Measurements from ENCODE around the gene CHN1. TPM values are rescaled to one million over a fixed set of nuclear protein-coding genes. Genes with fewer than 3 reads are reported as not detected.

Gene CHN1
- total RNA-seq, 1 donor from 2014 or later: 1.7 TPM

DNA sequence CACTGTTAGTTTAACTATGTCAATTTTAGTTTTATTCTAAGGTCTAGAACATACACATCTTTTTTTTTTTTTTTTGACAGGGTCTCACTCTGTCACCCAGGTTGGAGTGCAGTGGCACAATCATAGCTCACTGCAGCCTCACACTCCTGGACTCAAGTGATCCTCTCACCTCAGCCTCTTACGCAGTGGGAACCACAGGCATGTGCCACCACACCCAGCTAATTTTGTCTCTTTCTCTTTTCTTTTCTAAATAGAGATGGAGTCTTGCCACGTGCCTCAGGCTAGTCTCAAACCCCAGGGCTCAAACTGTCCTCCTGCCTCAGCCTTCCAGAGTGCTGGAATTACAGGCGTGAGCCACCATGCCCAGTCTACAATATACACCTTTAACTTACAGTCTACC is 171.4 kb downstream of the CHN1 start:
- intact Hi-C loops (cut with micrococcal nuclease): no loop called here

DNA sequence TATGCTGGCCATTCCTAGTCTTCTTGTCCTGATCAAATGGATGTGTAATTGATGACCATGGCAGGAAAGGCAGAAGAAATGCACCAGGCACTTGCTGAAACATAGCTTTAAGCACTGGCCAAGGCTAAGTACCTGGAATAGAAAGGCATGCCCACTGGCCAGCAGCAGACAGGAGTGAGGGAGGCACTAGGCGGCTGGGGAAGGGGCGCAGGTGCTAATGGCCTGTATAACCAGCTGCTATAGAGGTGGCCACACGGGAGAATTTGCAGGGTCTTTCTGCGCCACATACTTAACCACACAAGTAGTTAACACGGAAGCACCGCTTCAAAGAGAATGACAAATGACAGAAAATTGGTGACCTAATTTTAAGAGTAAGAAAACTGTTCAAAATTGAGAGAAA is 174.6 kb downstream of the CHN1 start:
- intact Hi-C loops (cut with micrococcal nuclease): no loop called here

DNA sequence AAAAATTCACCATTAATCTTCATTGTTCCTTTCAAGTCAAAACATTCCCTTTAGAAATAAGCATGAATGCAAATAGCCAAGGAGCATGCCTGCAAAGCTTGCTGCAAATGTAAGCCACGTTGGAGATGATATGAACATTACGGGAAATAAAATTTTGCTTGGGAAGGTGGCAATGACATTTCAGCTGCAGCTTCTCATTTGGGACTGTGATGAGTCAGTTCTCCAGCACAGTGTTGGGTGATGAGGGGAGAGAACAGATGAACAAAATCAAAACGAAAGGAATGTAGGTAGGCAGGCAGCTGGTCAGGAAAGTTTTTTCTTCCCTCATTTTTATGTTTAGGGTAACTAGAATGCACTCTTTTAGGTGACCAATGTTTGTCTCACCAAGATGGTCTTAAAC is 175.6 kb downstream of the CHN1 start:
- intact Hi-C loops (cut with micrococcal nuclease): no loop called here

- intact Hi-C loops (cut with micrococcal nuclease): no loop called here
Measured at GRCh38 chr2:174827371-174828369, 177.5 kb downstream of the CHN1 start.

- intact Hi-C loops (cut with micrococcal nuclease): no loop called here
Measured at GRCh38 chr2:174826051-174826450, 179.1 kb downstream of the CHN1 start.

DNA sequence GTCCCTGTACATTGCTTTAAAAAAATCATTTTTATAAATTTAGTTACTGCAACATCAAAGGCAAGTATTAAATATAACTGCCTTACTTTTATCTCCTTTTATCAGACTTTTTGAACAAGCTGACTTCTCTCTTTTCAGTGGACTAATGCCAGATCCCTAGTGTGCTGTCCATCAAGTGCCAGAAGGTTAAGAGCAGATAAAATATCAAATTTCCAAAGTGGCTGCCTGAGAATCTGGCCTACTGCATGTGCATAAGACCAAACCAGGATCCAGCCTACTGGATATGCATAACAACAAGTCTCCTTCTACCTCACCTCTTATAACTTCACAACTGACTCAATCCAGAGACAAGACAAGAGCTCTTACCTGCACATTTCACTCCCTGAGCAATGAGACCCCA is 181.1 kb downstream of the CHN1 start:
- intact Hi-C loops (cut with micrococcal nuclease): no loop called here

- intact Hi-C loops (cut with micrococcal nuclease): no loop called here
Measured at GRCh38 chr2:174821628-174822027, 183.6 kb downstream of the CHN1 start.

- intact Hi-C loops (cut with micrococcal nuclease): no loop called here
Measured at GRCh38 chr2:174820361-174820760, 184.8 kb downstream of the CHN1 start.

DNA sequence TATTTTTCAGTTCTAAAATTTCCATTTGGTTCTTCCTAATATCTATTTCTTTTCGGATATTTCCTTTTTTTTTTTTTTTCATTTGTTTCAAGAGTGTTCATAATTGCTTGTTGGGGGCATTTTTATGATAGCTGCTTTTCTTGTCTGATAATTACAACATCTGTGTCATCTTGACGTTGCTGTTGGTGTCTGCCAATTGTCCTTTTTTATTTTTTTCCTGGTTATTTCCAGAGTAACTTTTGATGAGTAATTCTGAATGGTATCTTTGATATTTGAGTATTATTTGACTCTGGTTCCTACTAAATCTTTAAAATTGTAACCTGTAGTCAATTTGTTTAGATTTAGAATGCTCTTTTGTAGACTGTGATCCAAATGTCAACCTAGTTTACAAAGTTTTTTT is 189.7 kb downstream of the CHN1 start:
- intact Hi-C loops (cut with micrococcal nuclease): no loop called here

GRCh38 chr2:174812037-174812436 is 193.1 kb downstream of the CHN1 start:
- intact Hi-C loops (cut with micrococcal nuclease): no loop called here

GRCh38 chr2:174807931-174808330 is 197.2 kb downstream of the CHN1 start:
- intact Hi-C loops (cut with micrococcal nuclease): no loop called here

DNA sequence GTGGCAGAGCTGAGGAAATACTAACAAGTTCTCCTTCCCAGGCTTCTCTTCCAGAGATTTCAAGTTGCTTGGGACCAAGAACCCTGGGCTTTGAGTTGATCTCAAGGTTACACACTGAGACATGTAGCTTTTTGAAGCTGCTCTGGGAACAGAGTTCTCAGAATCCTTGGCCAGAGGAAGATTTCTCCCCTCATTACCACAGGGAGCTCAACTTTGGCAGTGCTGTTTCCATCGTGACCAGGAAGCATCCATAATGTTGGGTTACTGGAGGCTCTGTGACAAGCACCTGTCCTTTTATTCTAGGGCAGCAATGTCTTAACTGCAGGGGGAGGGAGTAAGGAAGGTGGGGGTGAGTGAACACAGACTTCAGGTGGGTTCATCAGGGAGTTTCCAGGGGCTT is 199.4 kb downstream of the CHN1 start:
- intact Hi-C loops (cut with micrococcal nuclease): no loop called here

DNA sequence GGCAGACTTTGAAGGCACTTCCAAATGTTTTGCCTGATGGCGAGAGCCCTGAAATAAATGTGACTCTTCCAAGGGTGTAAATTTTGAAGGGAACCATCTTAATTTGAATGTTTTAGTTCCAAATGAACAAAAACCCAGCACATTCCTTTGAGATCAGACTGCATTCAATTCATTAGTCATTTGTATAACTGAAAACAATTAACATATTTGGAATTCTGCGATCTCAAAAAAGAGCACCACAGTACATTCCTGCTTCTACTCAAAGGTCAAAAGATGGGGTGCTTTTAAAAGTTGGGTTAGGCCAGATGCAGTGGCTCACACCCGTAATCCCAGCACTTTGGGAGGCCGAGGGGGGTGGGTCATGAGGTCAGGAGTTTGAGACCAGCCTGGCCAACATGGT is 202.7 kb downstream of the CHN1 start:
- intact Hi-C loops (cut with micrococcal nuclease): no loop called here

- intact Hi-C loops (cut with micrococcal nuclease): no loop called here
Measured at GRCh38 chr2:174800436-174801205, 204.6 kb downstream of the CHN1 start.

GRCh38 chr2:174798801-174799200 is 206.4 kb downstream of the CHN1 start:
- intact Hi-C loops (cut with micrococcal nuclease): no loop called here

GRCh38 chr2:174797781-174798276 is 207.4 kb downstream of the CHN1 start:
- intact Hi-C loops (cut with micrococcal nuclease): no loop called here

GRCh38 chr2:174796319-174796771 is 208.8 kb downstream of the CHN1 start:
- intact Hi-C loops (cut with micrococcal nuclease): no loop called here

GRCh38 chr2:174794851-174795374 is 210.3 kb downstream of the CHN1 start:
- intact Hi-C loops (cut with micrococcal nuclease): no loop called here

DNA sequence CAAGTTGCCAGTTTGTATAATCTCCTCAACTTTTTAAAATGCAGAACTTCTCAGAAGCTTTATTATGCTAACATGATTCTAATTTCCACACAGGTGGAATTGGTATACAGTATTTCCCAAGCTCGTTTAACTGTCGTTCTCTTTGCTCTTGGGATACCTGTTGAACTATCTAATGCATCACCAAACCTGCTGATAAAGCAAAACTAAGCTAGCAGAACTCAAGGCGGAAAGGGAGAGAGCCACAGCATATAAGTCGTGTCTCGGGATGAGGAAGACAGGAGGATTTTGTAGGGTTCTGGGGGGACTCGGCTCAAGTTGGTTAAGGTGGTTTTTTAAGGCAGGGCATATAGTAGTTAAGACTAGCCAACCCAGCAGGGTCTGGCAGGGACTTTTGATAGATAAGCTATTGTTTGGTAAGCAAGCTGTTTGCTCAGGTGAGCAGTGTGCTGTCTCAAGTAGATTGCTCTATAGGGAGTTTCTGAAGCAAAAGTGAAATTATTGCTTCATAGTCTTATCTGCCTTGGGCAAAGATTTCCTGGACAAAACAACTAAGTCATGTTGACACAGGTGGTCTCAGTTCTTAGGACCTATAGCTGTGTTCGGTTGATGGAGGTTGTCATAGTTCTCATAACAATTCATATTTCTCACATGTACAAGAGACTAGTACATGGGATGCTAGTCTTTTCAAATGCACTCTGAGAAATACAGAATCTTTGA is 212.7 kb downstream of the CHN1 start:
- intact Hi-C loops (cut with micrococcal nuclease): no loop called here

DNA sequence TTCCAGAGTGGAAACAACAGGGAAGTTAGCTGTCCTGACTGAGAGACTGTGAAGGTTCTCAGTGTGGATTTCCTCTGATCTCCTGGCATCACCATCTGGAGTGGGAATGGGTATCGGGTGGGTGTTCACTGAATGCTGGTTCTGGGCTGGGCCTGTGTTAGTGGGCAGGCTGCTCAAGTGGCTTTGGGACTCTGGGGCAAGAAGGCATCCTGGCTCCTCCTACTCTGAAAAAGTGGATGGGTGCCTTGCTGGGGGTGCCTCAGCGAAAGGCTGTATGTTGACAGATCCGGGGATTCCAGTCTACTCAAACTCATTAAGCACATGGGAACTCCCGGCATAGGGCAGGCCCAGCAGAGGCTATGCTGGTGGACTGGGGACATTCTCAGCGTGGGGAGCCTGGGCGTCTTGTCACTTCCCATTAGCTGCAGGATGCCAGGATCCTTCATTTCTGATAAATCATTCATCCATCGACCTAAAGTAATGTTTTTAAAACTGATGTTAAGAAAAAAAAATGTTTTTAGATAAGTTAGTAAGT is 213.4 kb downstream of the CHN1 start:
- intact Hi-C loops (cut with micrococcal nuclease): no loop called here

GRCh38 chr2:174791020-174791419 is 214.2 kb downstream of the CHN1 start:
- intact Hi-C loops (cut with micrococcal nuclease): no loop called here
